ENCODE data around the gene DOCK2. TPM values are rescaled to one million over a fixed set of nuclear protein-coding genes. Genes with fewer than 3 reads are reported as not detected.

The DOCK2 gene
- total and polyA plus RNA-seq, 2 donors (not counting 3 experiments of a cell fraction or from before 2014, with no cell fraction given): 0.62 to 4.8 TPM

DNA sequence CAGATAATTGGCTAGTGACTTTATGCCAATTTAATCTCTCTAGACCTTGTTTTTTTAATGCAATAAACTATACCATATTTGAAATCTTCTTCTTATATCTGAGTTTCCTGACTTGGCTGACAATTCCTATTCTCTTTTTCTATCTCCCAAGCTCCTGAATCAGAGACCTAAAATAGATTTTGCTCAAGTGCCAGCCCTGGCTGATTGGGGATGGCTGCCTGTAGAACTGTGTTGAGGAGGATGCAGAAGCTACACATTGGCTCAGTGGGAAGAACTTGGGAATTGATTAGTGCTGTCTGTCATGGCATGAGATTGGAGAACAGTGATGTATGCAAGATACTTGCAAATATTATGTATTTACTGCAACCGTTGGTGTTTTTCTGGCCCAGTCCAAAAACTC is 210.4 kb downstream of the DOCK2 start:
- no TSS peak for BruUV-seq (replicated peaks)
- TF ChIP-seq POLR2AphosphoS5 (IDR thresholded peaks at IDR 0.05; ENCODE audit: insufficient read depth, low read depth, low read length) (no peak), FOS (IDR thresholded peaks at IDR 0.05; ENCODE audit: borderline replicate concordance, insufficient read depth, low read length) (no peak), MYC (IDR thresholded peaks at IDR 0.05; ENCODE audit: low read depth, low read length) (no peak), JUN (IDR thresholded peaks at IDR 0.05; ENCODE audit: borderline replicate concordance, insufficient read depth, insufficient read length, low read depth) (no peak), EZH2 (IDR thresholded peaks at IDR 0.05; ENCODE audit: borderline replicate concordance, low read depth, low read length, severe bottlenecking) (no peak), POLR2A (IDR thresholded peaks at IDR 0.05; ENCODE audit: low read depth, low read length) (no peak), GATA2 (IDR thresholded peaks at IDR 0.05; ENCODE audit: insufficient read depth, insufficient read length, low read depth, low read length) (no peak)
- TF ChIP-seq, protein P1, sequence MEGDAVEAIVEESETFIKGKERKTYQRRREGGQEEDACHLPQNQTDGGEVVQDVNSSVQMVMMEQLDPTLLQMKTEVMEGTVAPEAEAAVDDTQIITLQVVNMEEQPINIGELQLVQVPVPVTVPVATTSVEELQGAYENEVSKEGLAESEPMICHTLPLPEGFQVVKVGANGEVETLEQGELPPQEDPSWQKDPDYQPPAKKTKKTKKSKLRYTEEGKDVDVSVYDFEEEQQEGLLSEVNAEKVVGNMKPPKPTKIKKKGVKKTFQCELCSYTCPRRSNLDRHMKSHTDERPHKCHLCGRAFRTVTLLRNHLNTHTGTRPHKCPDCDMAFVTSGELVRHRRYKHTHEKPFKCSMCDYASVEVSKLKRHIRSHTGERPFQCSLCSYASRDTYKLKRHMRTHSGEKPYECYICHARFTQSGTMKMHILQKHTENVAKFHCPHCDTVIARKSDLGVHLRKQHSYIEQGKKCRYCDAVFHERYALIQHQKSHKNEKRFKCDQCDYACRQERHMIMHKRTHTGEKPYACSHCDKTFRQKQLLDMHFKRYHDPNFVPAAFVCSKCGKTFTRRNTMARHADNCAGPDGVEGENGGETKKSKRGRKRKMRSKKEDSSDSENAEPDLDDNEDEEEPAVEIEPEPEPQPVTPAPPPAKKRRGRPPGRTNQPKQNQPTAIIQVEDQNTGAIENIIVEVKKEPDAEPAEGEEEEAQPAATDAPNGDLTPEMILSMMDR (IDR thresholded peaks at IDR 0.05; ENCODE audit: extremely low read depth in 1 of 2, insufficient read depth in 1 of 2, low read depth in 1 of 2, low read length in 2 of 2): no peak
- TF ChIP-seq, protein P2, sequence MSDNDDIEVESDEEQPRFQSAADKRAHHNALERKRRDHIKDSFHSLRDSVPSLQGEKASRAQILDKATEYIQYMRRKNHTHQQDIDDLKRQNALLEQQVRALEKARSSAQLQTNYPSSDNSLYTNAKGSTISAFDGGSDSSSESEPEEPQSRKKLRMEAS (IDR thresholded peaks at IDR 0.05; ENCODE audit: insufficient read depth, insufficient read length): no peak
- no peaks in the 10 kb centered on the region for H3K9me1 ChIP-seq (replicated peaks; ENCODE audit: control insufficient read depth, extremely low read depth, insufficient read depth, low read length)
- no peak overlapping the region for H3K4me2 ChIP-seq (ENCODE audit: insufficient read depth, low read length)
- intact Hi-C loops (cut with micrococcal nuclease) (loop anchor here (10.0 kb wide), 1 partner anchor 367 kb away; no protein-coding TSS in a partner anchor), dilution Hi-C loops (cut with MboI; ENCODE audit: extremely low pct_ligation_motif_present, low sequenced_read_pairs) (no loop called here)
- H3K36me3 ChIP-seq (ENCODE audit: control insufficient read depth in 2 of 2, extremely low read depth in 1 of 2, insufficient read depth in 2 of 2, low read length in 2 of 2): no peaks in the 10 kb centered on the region
- CTCF ChIA-PET: no interaction called here
- no peaks in the 10 kb centered on the region for H3K79me2 ChIP-seq (ENCODE audit: control insufficient read depth, insufficient read depth, low read length)
- H3K27ac ChIP-seq (ENCODE audit: insufficient read depth, low read depth, low read length): no peak overlapping the region
- DNase-seq (ENCODE audit: low read depth, low spot score): no peak
- no peak overlapping the region for H3K4me3 ChIP-seq (replicated peaks in 1 of 3; ENCODE audit: insufficient read depth in 1 of 3, low read depth in 1 of 3, low read length in 3 of 3)
- POLR2A ChIA-PET: no interaction called here
- no peaks in the 10 kb centered on the region for H4K20me1 ChIP-seq (replicated peaks; ENCODE audit: control insufficient read depth, extremely low read depth, insufficient read depth, low read length)
- no peaks in the 10 kb centered on the region for H3K4me1 ChIP-seq (ENCODE audit: control insufficient read depth, extremely low read depth, insufficient read depth, low read length)
- peak; percentile 15 for FAIRE-seq
- H3K9me3 ChIP-seq (replicated peaks; ENCODE audit: control insufficient read depth, insufficient read depth, low read length): no peaks in the 10 kb centered on the region
- no peak overlapping the region for H2AFZ ChIP-seq (ENCODE audit: low read depth, low read length)
- no peak overlapping the region for H3K9ac ChIP-seq (replicated peaks; ENCODE audit: extremely low read depth, insufficient read depth, low read length)
- H3K27me3 ChIP-seq (ENCODE audit: control insufficient read depth in 2 of 2, insufficient read depth in 2 of 2, low read length in 2 of 2): peaks cover 0 to 3% of the 10 kb centered on the region in 2 experiments
